ENCODE data around the gene SMURF1. TPM values are rescaled to one million over a fixed set of nuclear protein-coding genes. Genes with fewer than 3 reads are reported as not detected.

SMURF1 gene
- total RNA-seq, 1 donor from 2014 or later = 20.1 TPM

- DNase-seq (ENCODE audit: low read depth, low spot score) = no peak
Observed at GRCh38 chr7:99098286-99098823, 45.6 kb downstream of the SMURF1 start.

- no peak for DNase-seq (ENCODE audit: low read depth, low spot score)
Observed at GRCh38 chr7:99097730-99098129, 46.2 kb downstream of the SMURF1 start.

- no peak for DNase-seq (ENCODE audit: low read depth, low spot score)
Observed at GRCh38 chr7:99096124-99096887, 47.6 kb downstream of the SMURF1 start.

GRCh38 chr7:99095698-99096097 is 48.2 kb downstream of the SMURF1 start:
- DNase-seq (ENCODE audit: low read depth, low spot score) = no peak

GRCh38 chr7:99094401-99094800 is 49.5 kb downstream of the SMURF1 start:
- DNase-seq (ENCODE audit: low read depth, low spot score) = no peak

GRCh38 chr7:99092064-99092720 is 51.7 kb downstream of the SMURF1 start:
- no peak for DNase-seq (ENCODE audit: low read depth, low spot score)

- DNase-seq (ENCODE audit: low read depth, low spot score) = no peak
Observed at GRCh38 chr7:99090771-99091542, 53.0 kb downstream of the SMURF1 start.

- DNase-seq (ENCODE audit: low read depth, low spot score) = no peak
Observed at GRCh38 chr7:99089914-99090629, 53.8 kb downstream of the SMURF1 start.

GRCh38 chr7:99086944-99087343 is 57.0 kb downstream of the SMURF1 start:
- no peak for DNase-seq (ENCODE audit: low read depth, low spot score)

GRCh38 chr7:99086532-99086931 is 57.4 kb downstream of the SMURF1 start:
- no peak for DNase-seq (ENCODE audit: low read depth, low spot score)

GRCh38 chr7:99083733-99084132 is 60.2 kb downstream of the SMURF1 start:
- DNase-seq (ENCODE audit: low read depth, low spot score) = no peak

- no peak for DNase-seq (ENCODE audit: low read depth, low spot score)
Observed at GRCh38 chr7:99083068-99083651, 60.7 kb downstream of the SMURF1 start.

GRCh38 chr7:99080679-99081078 is 63.2 kb downstream of the SMURF1 start:
- DNase-seq (ENCODE audit: low read depth, low spot score) = no peak

GRCh38 chr7:99079104-99079503 is 64.8 kb downstream of the SMURF1 start:
- no peak for DNase-seq (ENCODE audit: low read depth, low spot score)

GRCh38 chr7:99078416-99078815 is 65.5 kb downstream of the SMURF1 start:
- no peak for DNase-seq (ENCODE audit: low read depth, low spot score)

- DNase-seq (ENCODE audit: low read depth, low spot score) = no peak
Observed at GRCh38 chr7:99076615-99077014, 67.3 kb downstream of the SMURF1 start.

- DNase-seq (ENCODE audit: low read depth, low spot score) = no peak
Observed at GRCh38 chr7:99073839-99074446, 70.0 kb downstream of the SMURF1 start.

GRCh38 chr7:99072126-99072525 is 71.8 kb downstream of the SMURF1 start:
- DNase-seq (ENCODE audit: low read depth, low spot score) = no peak

- DNase-seq (ENCODE audit: low read depth, low spot score) = no peak
Observed at GRCh38 chr7:99070361-99070760, 73.5 kb downstream of the SMURF1 start.

GRCh38 chr7:99061001-99061776 is 82.7 kb downstream of the SMURF1 start:
- no peak for DNase-seq (ENCODE audit: low read depth, low spot score)
